Transverse colon (tissue), 4 donors: Measurements from ENCODE around the gene EIF1. TPM values are rescaled to one million over a fixed set of nuclear protein-coding genes. Genes with fewer than 3 reads are reported as not detected.
A peak's percentile ranks its signal among the peaks of the same experiment; 100 is the strongest.

Source experiments
- DNase-seq: peaks from one replicate; pipeline ENCODE4 v3.0.0-alpha.2; 2019
- H3K27ac ChIP-seq, 4 donors: fragments of 200-600 bp; sonication (generic); 2 replicates each; pipeline ENCODE4 v1.5.1; 2016 to 2018; ENCODE audit warnings: inconsistent platforms in 4 of 4
- H3K27me3 ChIP-seq: fragments of 200-600 bp; sonication (generic); 2 replicates; pipeline ENCODE4 v1.5.1; 2017; ENCODE audit warnings: inconsistent platforms
- H3K36me3 ChIP-seq, 4 donors: fragments of 200-600 bp; sonication (generic); 2 replicates each; pipeline ENCODE4 v1.5.1; 2017 to 2019; ENCODE audit warnings: inconsistent platforms in 4 of 4
- H3K4me1 ChIP-seq, 4 donors: fragments of 200-600 bp; sonication (generic); 2 replicates each; pipeline ENCODE4 v1.5.1; 2017 to 2020; ENCODE audit warnings: inconsistent platforms in 4 of 4
- H3K4me3 ChIP-seq, 4 donors: fragments of 200-600 bp; sonication (generic); 1 replicate in 1 of 4; 2 replicates in 3 of 4; pipeline versions ENCODE4 v1.5.1 to v1.6.1; 2017 to 2019; ENCODE audit warnings: inconsistent platforms in 4 of 4
- H3K9me3 ChIP-seq, 2 donors: fragments of 200-600 bp; sonication (generic); 2 replicates each; pipeline ENCODE4 v1.5.1; 2017 to 2019; ENCODE audit warnings: inconsistent platforms in 2 of 2
- CTCF ChIP-seq, 5 experiments: fragments of 200-600 bp in 3 of 5; fragments of 450-650 bp in 2 of 5; sonication (generic) in 3 of 5; IDR thresholded peaks; 1 replicate in 2 of 5; 2 replicates in 3 of 5; pipeline ENCODE4 v1.5.1; 2016 to 2017; ENCODE audit warnings: antibody characterized with exemption in 5 of 5, inconsistent platforms in 3 of 5, mild to moderate bottlenecking in 2 of 5, moderate library complexity in 1 of 5
- EP300 ChIP-seq: sonication (generic); formaldehyde crosslinking; IDR thresholded peaks from one replicate; pipeline ENCODE4 v1.6.1; 2017; ENCODE audit warnings: antibody characterized with exemption, low read depth
- POLR2A ChIP-seq: fragments of 450-650 bp; IDR thresholded peaks from one replicate; pipeline ENCODE4 v1.6.1; 2016; ENCODE audit warnings: antibody characterized with exemption, mild to moderate bottlenecking, moderate library complexity
- POLR2AphosphoS5 ChIP-seq, 3 donors: sonication (generic); formaldehyde crosslinking; IDR thresholded peaks; one replicate each; pipeline ENCODE4 v1.6.1; 2016; ENCODE audit warnings: antibody characterized with exemption in 3 of 3
- WGBS, 2 donors: methylation state at CpG; one replicate each; pipeline ENCODE4 v1.1.5; 2018; ENCODE audit warnings: low coverage in 1 of 2; 5-methylcytosine and 5-hydroxymethylcytosine counted together
- in situ Hi-C, 4 donors: fragments of 200-750 bp; cut with MboI; loops; one replicate each; pipeline versions ENCODE4 v1.15.0 to v1.15.1; 2017; ENCODE audit warnings: low sequenced_read_pairs in 3 of 4, low pct_ligation_motif_present in 1 of 4, low pct_unique_long_range_greater_than_20kb in 1 of 4
- intact Hi-C: fragments of 100-400 bp; cut with DNase I; formaldehyde crosslinking; loops from one replicate; pipeline ENCODE4 v1.15.1; 2023; ENCODE audit warnings: low total_unique reads
- total RNA-seq, 4 donors: library from RNA; depleted of rRNA; stranded (reverse); fragments of >200 nt; gene quantifications; one replicate each; pipeline ENCODE4 v1.1.0, GENCODE V29; 2016

Gene EIF1
- total RNA-seq, 4 donors from 2014 or later: 93.3 to 520 (median 241) TPM

GRCh38 chr17:41664587-41665565 is 23.8 kb upstream of the EIF1 start:
- DNase-seq: no peak
- TF ChIP-seq POLR2A (no peak), CTCF (IDR thresholded peaks at IDR 0.05) (no peak), POLR2AphosphoS5 (IDR thresholded peaks at IDR 0.05) (no peak), EP300 (no peak)
- H3K36me3 ChIP-seq: no peaks in the 10 kb centered on the region
- intact Hi-C loops (loop anchor here (5.0 to 10.0 kb wide), 3 partner anchors 118 to 860 kb away; no protein-coding TSS in a partner anchor), in situ Hi-C loops (loop anchor here (5.0 to 25.0 kb wide), 6 partner anchors 118 to 1053 kb away; partner anchors contain the start of gene KRT10 (in 2 of the 4))
- no peaks in the 10 kb centered on the region for H3K27me3 ChIP-seq
- peaks cover 0 to 29% (median 22%) of the 10 kb centered on the region in 4 donors for H3K4me1 ChIP-seq
- H3K9me3 ChIP-seq: no peaks in the 10 kb centered on the region
- 37% methylated on average over 15 of the region's 15 CpGs; no CpG with 5 or more reads in 1 of the 2 donors for WGBS, 2 donors
- H3K4me3 ChIP-seq: peak overlapping the region in 2 of 4 donors; percentile 36 to 50
- peak overlapping the region; percentile 84 to 88 (median 86) for H3K27ac ChIP-seq

- Histone ChIP-seq H3K27me3 (no peaks in the 10 kb centered on the region), H3K4me3 (peak overlapping the region in 3 of 4 donors; percentile 24 to 50 (median 36)), H3K27ac (peak overlapping the region; percentile 84 to 88 (median 86)), H3K9me3 (no peaks in the 10 kb centered on the region), H3K36me3 (no peaks in the 10 kb centered on the region), H3K4me1 (peaks cover 0 to 29% (median 22%) of the 10 kb centered on the region in 4 donors)
- DNase-seq: peak; percentile 93
- intact Hi-C loops (loop anchor here (10.0 kb wide), 2 partner anchors 761 to 861 kb away; no protein-coding TSS in a partner anchor), in situ Hi-C loops (loop anchor here (5.0 to 25.0 kb wide), 6 partner anchors 118 to 1053 kb away; partner anchors contain the start of gene KRT10 (in 2 of the 4))
- TF ChIP-seq CTCF (IDR thresholded peaks at IDR 0.05) (peak; percentile 93 to 98 (median 97)), EP300 (no peak), POLR2A (peak; percentile 81), POLR2AphosphoS5 (IDR thresholded peaks at IDR 0.05) (peak; percentile 76 to 91 (median 78))
- WGBS, 2 donors: 3% methylated on average over 37 of the region's 39 CpGs; no CpG with 5 or more reads in 1 of the 2 donors
Observed at GRCh38 chr17:41665566-41666236, 23.0 kb upstream of the EIF1 start.

GRCh38 chr17:41666237-41666641 is 22.4 kb upstream of the EIF1 start:
- 4% methylated on average over 11 of the region's 11 CpGs; no CpG with 5 or more reads in 1 of the 2 donors for WGBS, 2 donors
- Histone ChIP-seq H3K27ac (peak overlapping the region; percentile 84 to 88 (median 86)), H3K36me3 (no peaks in the 10 kb centered on the region), H3K27me3 (no peaks in the 10 kb centered on the region), H3K9me3 (no peaks in the 10 kb centered on the region), H3K4me3 (peak overlapping the region; percentile 19 to 50 (median 30)), H3K4me1 (peaks cover 0 to 29% (median 22%) of the 10 kb centered on the region in 4 donors)
- TF ChIP-seq CTCF (IDR thresholded peaks at IDR 0.05) (peak in 3 of 5 experiments; percentile 4 to 36 (median 36)), POLR2A (no peak)
- intact Hi-C loops (loop anchor here (10.0 kb wide), 2 partner anchors 761 to 861 kb away; no protein-coding TSS in a partner anchor), in situ Hi-C loops (loop anchor here (5.0 to 25.0 kb wide), 6 partner anchors 119 to 1054 kb away; partner anchors contain the start of gene KRT10 (in 2 of the 4))
- peak; percentile 64 for DNase-seq
